A549 treated with Hydrocortisone at 1 μM for 4 hours (cell line): ENCODE measurements around the gene PLBD1. TPM values are rescaled to one million over a fixed set of nuclear protein-coding genes. Genes with fewer than 3 reads are reported as not detected.

Experiments used
- total RNA-seq: library from RNA; stranded (reverse); fragments of 200-300 nt; extraction: Qiagen RNA extraction; gene quantifications from 5 replicates; pipeline ENCODE4 v1.2.3, GENCODE V29; 2022

The PLBD1 gene, protein sequence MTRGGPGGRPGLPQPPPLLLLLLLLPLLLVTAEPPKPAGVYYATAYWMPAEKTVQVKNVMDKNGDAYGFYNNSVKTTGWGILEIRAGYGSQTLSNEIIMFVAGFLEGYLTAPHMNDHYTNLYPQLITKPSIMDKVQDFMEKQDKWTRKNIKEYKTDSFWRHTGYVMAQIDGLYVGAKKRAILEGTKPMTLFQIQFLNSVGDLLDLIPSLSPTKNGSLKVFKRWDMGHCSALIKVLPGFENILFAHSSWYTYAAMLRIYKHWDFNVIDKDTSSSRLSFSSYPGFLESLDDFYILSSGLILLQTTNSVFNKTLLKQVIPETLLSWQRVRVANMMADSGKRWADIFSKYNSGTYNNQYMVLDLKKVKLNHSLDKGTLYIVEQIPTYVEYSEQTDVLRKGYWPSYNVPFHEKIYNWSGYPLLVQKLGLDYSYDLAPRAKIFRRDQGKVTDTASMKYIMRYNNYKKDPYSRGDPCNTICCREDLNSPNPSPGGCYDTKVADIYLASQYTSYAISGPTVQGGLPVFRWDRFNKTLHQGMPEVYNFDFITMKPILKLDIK
- 4.2 to 5.0 TPM (median 4.6 TPM) in 5 replicates for total RNA-seq

DNA sequence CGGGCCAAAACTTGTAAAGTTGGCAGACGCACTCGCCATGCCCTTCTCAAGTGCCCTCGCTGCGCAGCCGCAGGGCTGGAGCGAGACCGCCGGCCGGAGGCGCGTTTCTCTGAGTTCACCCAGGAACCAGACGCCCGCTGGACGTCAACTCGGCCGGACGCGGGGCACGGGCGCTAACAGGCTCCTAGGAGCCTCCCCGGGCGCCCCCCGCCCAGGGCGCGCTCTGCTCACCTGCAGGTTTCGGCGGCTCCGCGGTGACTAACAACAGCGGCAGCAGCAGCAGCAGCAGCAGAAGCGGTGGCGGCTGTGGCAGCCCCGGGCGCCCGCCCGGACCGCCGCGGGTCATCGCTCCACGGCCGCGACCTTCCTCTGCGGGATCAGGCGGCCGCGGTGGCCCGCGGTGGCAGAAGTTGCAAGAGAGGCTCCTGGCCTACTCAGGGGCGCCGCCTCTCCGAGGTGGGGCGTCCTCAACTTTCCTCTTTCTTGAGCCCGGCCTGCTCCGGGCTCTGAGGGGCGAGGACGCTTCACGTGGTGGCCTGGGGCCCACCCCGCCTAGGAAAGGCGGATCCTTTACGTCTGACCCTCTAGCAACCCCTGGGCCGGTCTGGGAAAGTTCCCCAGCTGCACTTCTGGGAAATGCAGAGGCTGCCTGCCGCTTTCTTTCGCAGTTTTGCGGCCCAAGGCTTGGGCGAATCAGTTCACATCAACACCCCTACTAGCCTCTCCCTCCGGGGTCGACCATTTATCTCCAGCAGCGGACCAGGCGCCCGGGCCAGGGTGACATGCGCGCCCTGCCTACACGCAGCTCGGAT lies at the start of gene PLBD1:
PLBD1 (minus strand) TSS at position 533 of the 812 bp plus-strand sequence; CDS start at position 346, 187 bp downstream.

Other genes with a start within 250 kb of the PLBD1 start
- gene ATF7IP, start 202.2 kb downstream of the PLBD1 start, total RNA-seq: 4.2 to 5.0 TPM (median 4.9 TPM) in 5 replicates
- 0.02 to 0.05 TPM (median 0.03 TPM) in 3 of 5 replicates, not detected in the others for gene GUCY2C, start 128.7 kb upstream of the PLBD1 start, total RNA-seq
- gene WBP11, start 235.6 kb upstream of the PLBD1 start, total RNA-seq: 43.7 to 52.8 TPM (median 47.0 TPM) in 5 replicates
- gene C12orf60, start 235.8 kb upstream of the PLBD1 start, total RNA-seq: 1.8 to 2.3 TPM (median 2.1 TPM) in 5 replicates
- not detected in 5 replicates for gene SMCO3, start 246.3 kb upstream of the PLBD1 start, total RNA-seq